Upper lobe of right lung (tissue), 1 donor: ENCODE results near the gene WDR27. TPM values are rescaled to one million over a fixed set of nuclear protein-coding genes. Genes with fewer than 3 reads are reported as not detected.

Experiments
- ATAC-seq: fragments of 200-7000 bp; cut with Tn5 transposase; one replicate; pipeline ENCODE4 v1.9.1; 2020; ENCODE audit warnings: mild to moderate bottlenecking, moderate library complexity
- DNase-seq: peaks from one replicate; pipeline ENCODE4 v3.0.0-alpha.2; 2020
- H3K27ac ChIP-seq: fragments of 200-600 bp; one replicate; pipeline ENCODE4 v1.8.0; 2022
- H3K27me3 ChIP-seq: fragments of 200-600 bp; one replicate; pipeline ENCODE4 v1.8.0; 2022; ENCODE audit warnings: mild to moderate bottlenecking
- H3K36me3 ChIP-seq: fragments of 200-600 bp; one replicate; pipeline ENCODE4 v1.8.0; 2022
- H3K4me1 ChIP-seq: fragments of 200-600 bp; one replicate; pipeline ENCODE4 v1.8.0; 2022
- H3K4me3 ChIP-seq: fragments of 200-600 bp; one replicate; pipeline ENCODE4 v1.8.0; 2022; ENCODE audit warnings: mild to moderate bottlenecking
- H3K9me3 ChIP-seq: fragments of 200-600 bp; one replicate; pipeline ENCODE4 v1.8.0; 2022
- CTCF ChIP-seq: fragments of 200-600 bp; IDR thresholded peaks from one replicate; pipeline ENCODE4 v1.8.0; 2022; ENCODE audit warnings: antibody characterized with exemption
- intact Hi-C: fragments of 100-400 bp; cut with DNase I; formaldehyde crosslinking; loops from one replicate; pipeline ENCODE4 v1.11.0; 2022
- total RNA-seq: library from RNA; stranded (reverse); fragmentation: NEBNext Ultra II Directional; extraction: Animal tissue kit (Norgen Biotek cat#: 25700); gene quantifications from one replicate; pipeline ENCODE4 v1.2.1, GENCODE V29; 2021
- donor health status: DM: no; HTN: yes; CAD: no; lungs with severe emphysema.

Gene WDR27
- total RNA-seq, 1 donor from 2014 or later, result 39.0 TPM

GRCh38 chr6:169564453-169565240, 137.2 kb downstream of the WDR27 start:
- no peak overlapping the region for H3K4me3 ChIP-seq
- no peak for TF ChIP-seq CTCF
- no peaks in the 10 kb centered on the region for H3K27me3 ChIP-seq
- ATAC-seq (peak; percentile 25), DNase-seq (no peak)
- H3K36me3 ChIP-seq, result no peaks in the 10 kb centered on the region
- H3K27ac ChIP-seq, result no peak overlapping the region
- intact Hi-C loops, result no loop called here
- no peaks in the 10 kb centered on the region for H3K9me3 ChIP-seq
- no peaks in the 10 kb centered on the region for H3K4me1 ChIP-seq

GRCh38 chr6:169561665-169562064, 140.2 kb downstream of the WDR27 start:
- Histone ChIP-seq H3K27ac (no peak overlapping the region), H3K4me1 (no peaks in the 10 kb centered on the region), H3K27me3 (no peaks in the 10 kb centered on the region), H3K4me3 (no peak overlapping the region), H3K9me3 (no peaks in the 10 kb centered on the region), H3K36me3 (peaks cover 5% of the 10 kb centered on the region)
- ATAC-seq (no peak), DNase-seq (no peak)
- intact Hi-C loops, result no loop called here
- TF ChIP-seq CTCF, result no peak

- no peak for TF ChIP-seq CTCF
- intact Hi-C loops, result no loop called here
- peaks cover 5% of the 10 kb centered on the region for H3K36me3 ChIP-seq
- H3K9me3 ChIP-seq, result no peaks in the 10 kb centered on the region
- H3K27ac ChIP-seq, result no peak overlapping the region
- no peaks in the 10 kb centered on the region for H3K4me1 ChIP-seq
- ATAC-seq (no peak), DNase-seq (no peak)
- no peaks in the 10 kb centered on the region for H3K27me3 ChIP-seq
- no peak overlapping the region for H3K4me3 ChIP-seq
These were observed 142.2 kb downstream of the WDR27 start for GRCh38 chr6:169559592-169559991.

GRCh38 chr6:169558774-169559441, 142.9 kb downstream of the WDR27 start:
- Histone ChIP-seq H3K4me3 (no peak overlapping the region), H3K36me3 (peaks cover 5% of the 10 kb centered on the region), H3K27ac (no peak overlapping the region), H3K9me3 (no peaks in the 10 kb centered on the region), H3K4me1 (no peaks in the 10 kb centered on the region), H3K27me3 (no peaks in the 10 kb centered on the region)
- DNase-seq, result no peak
- TF ChIP-seq CTCF, result no peak
- intact Hi-C loops, result no loop called here
- ATAC-seq, result no peak

GRCh38 chr6:169558378-169558773, 143.5 kb downstream of the WDR27 start:
- Histone ChIP-seq H3K4me3 (no peak overlapping the region), H3K27me3 (no peaks in the 10 kb centered on the region), H3K27ac (no peak overlapping the region), H3K9me3 (no peaks in the 10 kb centered on the region), H3K36me3 (peaks cover 5% of the 10 kb centered on the region), H3K4me1 (no peaks in the 10 kb centered on the region)
- TF ChIP-seq CTCF, result no peak
- intact Hi-C loops, result no loop called here
- ATAC-seq, result no peak
- DNase-seq, result no peak
